ENCODE measurements around the gene ADAMTS17. TPM values are rescaled to one million over a fixed set of nuclear protein-coding genes. Genes with fewer than 3 reads are reported as not detected.

The ADAMTS17 gene
- total RNA-seq, 1 experiment from 2014 or later: 4.2 TPM

- DNase-seq (ENCODE audit: low read depth, low spot score) (no peak), ATAC-seq (no peak)
- Histone ChIP-seq H3K9me3 (ENCODE audit: control insufficient read depth in 1 of 2, insufficient read depth in 1 of 2, low read depth in 1 of 2, low read length in 2 of 2) (peaks cover 0 to 3% of the 10 kb centered on the region in 2 experiments; a peak in 1 of 4 replicates), H3K79me2 (ENCODE audit: insufficient read depth, low read length) (no peaks in the 10 kb centered on the region), H3K4me1 (ENCODE audit: control insufficient read depth in 1 of 2, insufficient read depth in 2 of 2, low read length in 2 of 2) (no peaks in the 10 kb centered on the region), H3K27me3 (ENCODE audit: insufficient read depth, low read length) (no peaks in the 10 kb centered on the region), H3K9ac (ENCODE audit: low read length) (no peak overlapping the region), H4K20me1 (ENCODE audit: insufficient read depth) (no peaks in the 10 kb centered on the region), H2AFZ (ENCODE audit: low read depth, low read length, poor library complexity, severe bottlenecking) (no peak overlapping the region), H3K9me2 (ENCODE audit: insufficient read depth) (no peaks in the 10 kb centered on the region), H3K4me3 (replicated peaks in 1 of 2; ENCODE audit: low read depth in 1 of 2, low read length in 2 of 2) (no peak overlapping the region), H3K36me3 (ENCODE audit: control insufficient read depth in 1 of 2, insufficient read depth in 2 of 2, low read length in 2 of 2) (no peaks in the 10 kb centered on the region), H3K27ac (ENCODE audit: low read depth, low read length) (no peak overlapping the region), H3K4me2 (ENCODE audit: low read length) (no peak overlapping the region)
- RAD21 ChIA-PET (ENCODE audit: low non-redundant PET in 1 of 2, low total read pairs in 2 of 2, uncharacterized antibody in 2 of 2, unreplicated experiment in 2 of 2): no interaction called here
- no TSS peak for BruUV-seq (replicated peaks)
- POLR2A ChIA-PET: no interaction called here
- no peak for TF ChIP-seq ZNF274 (IDR thresholded peaks at IDR 0.05; ENCODE audit: low read depth, low read length)
- TF ChIP-seq, protein P1, sequence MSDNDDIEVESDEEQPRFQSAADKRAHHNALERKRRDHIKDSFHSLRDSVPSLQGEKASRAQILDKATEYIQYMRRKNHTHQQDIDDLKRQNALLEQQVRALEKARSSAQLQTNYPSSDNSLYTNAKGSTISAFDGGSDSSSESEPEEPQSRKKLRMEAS (IDR thresholded peaks at IDR 0.05): no peak
- no peak for TF ChIP-seq JUND (IDR thresholded peaks at IDR 0.05)
- TF ChIP-seq CTCF (IDR thresholded peaks at IDR 0.05 in 2 of 3, conservative IDR thresholded peaks at IDR 0.05 in 1 of 3; ENCODE audit: borderline replicate concordance in 1 of 3, insufficient read depth in 1 of 3, low read depth in 2 of 3, low read length in 2 of 3): no peak
- no peak for TF ChIP-seq SIN3A (IDR thresholded peaks at IDR 0.05; ENCODE audit: low read depth)
- TF ChIP-seq POLR2AphosphoS5 (IDR thresholded peaks at IDR 0.05; ENCODE audit: low read depth, low read length): no peak
- no peak for TF ChIP-seq POLR2A (IDR thresholded peaks at IDR 0.05; ENCODE audit: borderline replicate concordance, extremely low read depth, insufficient read depth, insufficient read length)
- TF ChIP-seq ATF3 (IDR thresholded peaks at IDR 0.05): no peak
- TF ChIP-seq ZBTB33 (IDR thresholded peaks at IDR 0.05; ENCODE audit: extremely low read depth, insufficient replicate concordance, low read length): no peak
- TF ChIP-seq YY1 (IDR thresholded peaks at IDR 0.05; ENCODE audit: extremely low read depth, insufficient replicate concordance, low read depth, low read length): no peak
- TF ChIP-seq ZFX (IDR thresholded peaks at IDR 0.05): no peak
- no peak for TF ChIP-seq FOSL1 (IDR thresholded peaks at IDR 0.05; ENCODE audit: low read depth)
- TF ChIP-seq SP1 (IDR thresholded peaks at IDR 0.05; ENCODE audit: low read depth): no peak
- TF ChIP-seq ELF1 (IDR thresholded peaks at IDR 0.05; ENCODE audit: borderline replicate concordance, low read depth): no peak
- TF ChIP-seq RAD21 (IDR thresholded peaks at IDR 0.05; ENCODE audit: low read depth): no peak
- no peak for TF ChIP-seq TCF7L2 (IDR thresholded peaks at IDR 0.05; ENCODE audit: borderline replicate concordance, extremely low read depth, insufficient read depth, insufficient read length)
- intact Hi-C loops (cut with micrococcal nuclease): no loop called here
- CTCF ChIA-PET: no interaction called here
Measured at GRCh38 chr15:100275641-100276040, 66.1 kb downstream of the ADAMTS17 start.

Data from HCT116 (cell line).